Posterior vena cava (tissue), 2 donors: ENCODE measurements around the gene SH3BP4. TPM values are rescaled to one million over a fixed set of nuclear protein-coding genes. Genes with fewer than 3 reads are reported as not detected.

Experiments used
- DNase-seq: peaks from one replicate; pipeline ENCODE4 v3.0.0-alpha.2; 2020; ENCODE audit warnings: low spot score
- intact Hi-C, 2 donors: fragments of 100-400 bp; cut with DNase I; formaldehyde crosslinking; loops; one replicate each; pipeline versions ENCODE4 v1.14.1 to v1.14.2; 2022 to 2023
- total RNA-seq, 2 donors: library from RNA; stranded (reverse); fragmentation: NEBNext Ultra II Directional; extraction: Animal tissue kit (Norgen Biotek cat#: 25700); gene quantifications; one replicate each; pipeline ENCODE4 v1.2.1, GENCODE V29; 2021
- donor health status: DM: yes; HTN: yes; CAD: no.
- donor health status: DM: yes; HTN: yes; CAD: no.

The SH3BP4 gene
- total RNA-seq, 2 donors from 2014 or later = 17.5 to 19.2 TPM

DNA sequence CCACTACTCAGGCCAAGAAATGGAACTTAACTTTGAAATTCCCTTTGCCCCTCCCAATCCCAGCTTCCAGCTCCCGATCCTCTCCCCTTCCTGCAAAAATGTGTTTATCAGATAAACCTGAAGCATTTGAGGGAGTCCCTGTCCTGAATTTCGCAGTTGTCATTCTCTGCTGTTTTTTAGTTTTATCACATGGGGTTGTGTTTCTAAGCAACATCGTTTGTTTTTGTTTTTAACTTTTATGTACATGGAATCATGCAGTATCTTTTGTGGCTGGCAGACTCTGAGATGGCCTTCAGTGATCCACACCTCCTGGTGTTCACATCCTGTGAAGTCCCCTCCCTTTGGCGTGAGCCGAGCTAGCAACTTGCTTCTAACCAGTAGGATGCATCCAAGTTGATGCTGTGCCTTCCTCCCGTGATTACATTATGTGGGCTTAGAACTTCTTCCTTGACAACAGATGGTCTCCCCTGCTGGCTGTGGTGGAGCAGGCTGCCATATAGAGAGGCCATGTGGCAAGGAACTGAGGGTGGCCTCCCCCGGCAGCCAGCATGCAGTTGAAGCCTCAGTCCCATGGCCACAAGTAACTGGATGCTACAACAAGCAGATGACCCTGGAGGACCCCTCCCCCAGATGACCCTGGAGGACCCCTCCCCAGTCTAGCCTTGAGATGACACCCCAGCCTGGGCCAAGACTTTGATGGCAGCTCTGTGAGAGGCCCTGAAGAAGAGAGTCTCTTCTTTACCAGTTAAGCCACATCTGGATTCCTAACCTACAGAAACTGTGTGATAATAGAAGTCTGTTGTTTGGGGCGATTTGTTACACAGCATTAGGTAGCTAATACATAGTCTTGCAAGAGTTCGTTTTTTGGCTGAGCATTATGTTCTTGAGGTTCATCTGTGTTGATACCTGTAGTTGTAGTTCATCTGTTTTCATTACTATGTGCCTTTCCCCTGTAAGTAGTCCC, 27.7 kb downstream of the SH3BP4 start:
- intact Hi-C loops = no loop called here
- no peak for DNase-seq

DNA sequence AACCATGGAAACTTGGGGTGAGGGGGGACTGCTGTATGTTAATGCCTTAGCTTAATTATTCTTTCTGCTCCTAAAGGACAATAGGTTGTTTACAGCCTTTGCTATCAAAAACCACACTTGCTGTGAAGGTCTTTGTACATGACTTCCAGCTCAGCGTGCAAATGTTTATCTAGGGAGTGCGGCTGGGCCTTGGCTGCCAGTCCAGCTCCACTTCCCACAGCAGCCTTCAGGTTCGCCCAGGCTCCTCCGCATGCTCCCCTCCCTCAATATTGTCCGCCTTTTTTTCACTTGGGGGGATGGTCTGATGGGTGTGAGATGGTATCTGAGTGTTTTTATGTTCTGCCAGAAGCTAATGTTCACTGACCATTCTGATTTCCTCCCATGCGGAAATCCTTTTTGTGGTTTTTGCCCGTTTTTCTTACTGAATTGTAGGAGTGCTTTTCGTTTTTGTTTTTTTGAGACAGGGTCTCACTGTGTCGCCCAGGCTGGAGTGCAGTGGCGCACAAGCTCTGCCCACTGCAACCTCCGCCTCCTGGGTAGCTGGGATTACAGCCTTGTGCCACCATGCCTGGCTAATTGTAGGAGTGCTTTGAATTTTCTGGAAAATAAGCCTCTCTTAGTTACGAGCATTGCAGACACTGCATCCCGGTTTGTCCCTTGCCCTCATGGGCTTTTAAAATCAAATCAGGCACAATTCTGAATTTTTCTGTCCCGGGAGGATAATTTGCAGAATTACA, 28.8 kb downstream of the SH3BP4 start:
- no peak for DNase-seq
- intact Hi-C loops = no loop called here

DNA sequence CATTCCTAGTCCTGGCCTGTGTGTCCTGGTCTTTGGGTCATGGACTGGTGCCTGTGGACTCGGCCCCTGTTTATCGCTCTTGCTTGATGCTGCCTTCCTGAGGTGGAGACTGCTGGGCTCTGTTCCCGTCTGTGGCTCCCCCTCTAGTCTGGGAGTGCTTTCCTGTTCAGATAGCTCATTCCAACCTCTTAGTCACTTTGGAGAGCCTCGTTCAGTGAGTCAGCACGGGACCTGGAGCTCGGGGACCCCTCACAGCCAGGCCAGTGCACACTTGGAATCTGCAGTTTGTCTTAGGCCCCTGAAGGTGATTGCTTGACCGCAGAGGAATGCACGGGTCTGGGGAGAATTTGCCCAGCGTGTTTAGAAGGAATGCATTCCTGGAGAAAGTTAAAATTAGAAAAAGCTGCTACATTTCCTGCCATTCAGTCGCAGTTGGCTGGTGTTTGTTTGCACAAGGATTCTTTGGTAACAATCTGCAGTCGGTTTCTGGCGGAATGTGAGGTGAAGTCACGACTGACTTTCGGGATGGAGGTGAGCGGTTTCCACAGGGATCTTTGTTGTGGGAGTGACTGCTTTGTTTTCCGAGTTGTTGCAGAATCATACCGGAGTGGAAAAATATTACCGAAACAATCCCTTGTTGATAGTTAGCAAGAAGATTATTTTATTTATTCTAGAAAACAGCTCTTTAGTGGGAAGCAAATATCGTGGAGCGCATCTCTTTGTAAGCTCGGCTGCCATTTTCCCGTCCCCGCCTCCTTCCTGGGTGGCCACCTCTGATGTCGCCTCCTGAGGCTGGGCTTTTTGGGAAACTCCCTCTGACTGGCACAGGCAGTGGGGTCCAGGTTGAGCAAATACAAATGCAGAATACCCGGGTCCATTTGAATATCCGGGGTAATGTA, 29.6 kb downstream of the SH3BP4 start:
- intact Hi-C loops = no loop called here
- peak; percentile 91 for DNase-seq

DNA sequence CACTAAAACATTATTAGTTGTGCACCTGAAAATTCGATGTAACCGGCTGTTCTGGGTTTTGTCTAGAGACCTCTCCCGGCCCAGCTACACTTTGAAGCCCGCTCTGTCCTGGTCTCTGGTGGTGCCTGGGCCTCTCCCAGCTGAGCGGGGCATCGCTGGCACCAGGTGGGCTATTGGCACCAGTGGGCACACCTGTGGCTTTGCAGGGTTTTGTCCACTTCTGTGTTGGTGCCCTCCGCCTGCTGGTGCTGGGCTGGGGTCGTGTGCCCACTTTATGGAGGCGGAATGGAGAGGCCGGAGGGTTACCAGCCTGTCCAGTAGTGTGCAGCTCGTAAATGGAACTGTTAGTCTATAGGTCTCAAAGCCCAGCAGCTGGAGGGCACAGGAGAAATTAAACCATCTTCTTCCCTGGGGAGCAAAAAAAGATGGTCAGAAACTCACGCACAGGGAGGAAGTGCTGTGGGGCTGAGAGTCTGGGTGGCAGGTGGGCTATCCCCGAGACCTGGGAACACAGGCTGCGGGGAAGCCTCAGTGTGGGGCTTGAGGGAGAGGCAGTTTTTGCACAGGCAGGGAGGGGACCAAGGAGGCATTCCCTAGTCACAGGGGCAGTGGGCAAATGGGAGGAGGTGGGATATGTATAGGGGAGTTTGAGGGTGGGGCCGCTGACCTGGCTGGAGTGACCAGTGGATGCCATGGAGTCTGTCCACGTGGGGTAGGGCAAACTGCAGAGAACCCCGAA, 30.4 kb downstream of the SH3BP4 start:
- intact Hi-C loops = no loop called here
- DNase-seq = no peak

DNA sequence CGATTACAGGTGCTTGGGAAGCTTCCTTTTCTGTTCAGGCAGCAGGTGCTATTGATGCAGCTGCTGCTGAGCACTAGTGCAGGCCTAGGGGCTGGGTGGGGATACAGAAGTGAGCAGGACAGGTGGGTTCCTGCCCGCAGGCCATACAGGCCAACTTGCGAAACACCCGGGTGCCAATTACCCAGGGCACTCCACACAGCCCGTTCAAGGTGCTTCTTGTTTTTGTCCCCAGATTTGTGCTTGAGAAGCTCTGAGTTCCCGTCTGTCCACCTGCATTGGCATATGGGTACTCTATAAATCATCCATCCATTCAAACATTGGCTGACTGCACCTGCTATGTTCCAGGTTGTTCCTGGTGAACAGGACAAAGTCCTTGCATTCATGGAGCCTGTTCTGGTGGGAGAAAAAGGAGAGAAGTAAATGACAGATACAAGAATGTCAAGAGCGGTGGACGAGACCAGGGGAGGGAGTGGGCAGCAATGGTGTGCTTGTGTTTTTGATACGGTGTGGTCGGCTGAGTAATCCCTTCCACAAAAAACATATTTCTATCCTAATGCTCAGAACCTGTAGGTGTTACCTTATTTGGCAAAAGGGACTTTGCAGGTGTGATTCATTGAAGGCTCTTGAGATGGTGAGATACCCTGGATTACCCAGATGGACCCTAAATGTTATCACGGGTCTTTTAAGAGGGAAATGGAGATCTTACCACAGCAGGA, 31.4 kb downstream of the SH3BP4 start:
- intact Hi-C loops = no loop called here
- DNase-seq = no peak

DNA sequence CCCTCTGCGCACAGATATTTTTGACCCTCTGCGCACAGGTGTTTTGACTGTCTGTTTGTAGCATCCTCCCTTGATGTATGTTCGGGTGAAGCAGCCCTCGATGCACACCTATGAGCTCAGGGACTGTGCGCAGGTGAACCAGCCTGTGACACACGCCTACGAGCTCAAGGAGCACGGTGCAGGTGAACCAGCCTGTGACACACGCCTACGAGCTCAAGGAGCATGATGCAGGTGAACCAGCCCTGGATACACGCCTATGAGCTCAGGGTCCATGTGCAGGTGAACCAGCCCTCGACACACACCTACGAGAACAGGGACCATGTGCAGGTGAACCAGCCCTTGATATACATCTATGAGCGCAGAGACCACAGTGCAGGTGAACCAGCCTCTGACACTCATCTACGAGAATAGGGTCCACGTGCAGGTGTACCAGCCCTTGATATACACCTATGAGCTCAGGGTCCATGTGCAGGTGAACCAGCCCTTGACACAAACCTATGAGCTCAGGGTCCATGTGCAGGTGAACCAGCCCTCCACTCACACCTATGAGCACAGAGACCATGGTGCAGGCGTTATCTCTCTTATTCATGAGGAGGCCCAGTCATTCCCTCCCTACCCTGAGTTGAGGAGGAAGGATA, 33.9 kb downstream of the SH3BP4 start:
- DNase-seq = no peak
- intact Hi-C loops = no loop called here

DNA sequence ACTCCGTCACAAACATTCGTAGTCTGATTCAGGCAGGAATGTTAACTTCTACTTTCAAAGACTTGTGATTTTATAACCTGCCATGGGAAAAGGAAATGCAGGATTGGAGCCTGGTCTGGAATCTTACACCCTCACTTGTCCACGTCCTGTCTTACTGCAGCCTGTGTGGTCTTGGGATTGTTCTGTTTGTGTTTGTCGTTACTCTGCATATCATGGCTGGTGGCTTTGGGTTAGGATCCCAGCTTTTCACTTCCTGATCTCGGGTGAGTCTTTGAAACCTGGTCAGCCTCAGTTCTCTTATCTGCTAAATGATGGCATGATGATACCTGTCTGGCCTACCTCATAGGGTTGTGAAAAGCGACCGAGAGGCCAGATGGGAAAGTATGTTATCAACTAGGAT, 34.6 kb downstream of the SH3BP4 start:
- intact Hi-C loops = no loop called here
- DNase-seq = no peak

DNA sequence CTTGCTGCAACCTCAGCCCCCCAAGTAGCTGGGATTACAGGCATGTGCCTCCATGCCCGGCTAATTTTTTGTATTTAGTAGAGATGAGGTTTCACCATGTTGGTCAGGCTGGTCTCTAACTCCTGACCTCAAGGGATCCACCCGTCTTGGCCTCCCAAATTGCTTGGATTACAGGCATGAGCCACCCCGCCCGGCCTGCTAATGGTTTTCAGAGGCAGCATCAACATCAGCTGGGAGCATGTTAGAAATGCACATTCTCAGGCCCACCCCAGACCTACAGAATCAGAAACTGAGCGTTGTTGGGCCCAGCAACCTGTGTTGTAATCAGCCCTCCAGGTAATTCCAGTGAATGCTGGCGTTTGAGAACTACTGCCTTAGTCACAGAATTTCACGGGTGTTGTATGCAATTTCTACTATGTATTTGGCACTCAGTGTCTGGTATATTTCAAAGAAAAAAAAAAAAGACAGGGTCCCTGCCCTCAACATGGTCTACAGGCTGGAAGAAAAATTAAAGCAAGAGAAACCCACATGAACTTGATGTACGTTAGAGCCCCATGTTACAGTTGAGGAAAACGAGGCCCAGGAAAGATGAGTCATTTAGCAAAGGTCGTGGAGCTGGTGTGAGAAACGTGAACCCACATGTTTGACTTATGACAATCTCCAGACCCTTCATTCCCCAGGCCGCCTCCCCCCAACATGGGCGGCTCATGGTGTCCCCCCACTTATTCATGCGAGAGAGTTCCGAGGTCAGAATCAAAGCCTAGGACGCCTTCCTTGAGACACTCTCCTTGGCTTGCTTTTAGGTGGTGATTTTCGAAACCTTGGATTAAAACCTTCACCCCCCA, 35.3 kb downstream of the SH3BP4 start:
- no peak for DNase-seq

DNA sequence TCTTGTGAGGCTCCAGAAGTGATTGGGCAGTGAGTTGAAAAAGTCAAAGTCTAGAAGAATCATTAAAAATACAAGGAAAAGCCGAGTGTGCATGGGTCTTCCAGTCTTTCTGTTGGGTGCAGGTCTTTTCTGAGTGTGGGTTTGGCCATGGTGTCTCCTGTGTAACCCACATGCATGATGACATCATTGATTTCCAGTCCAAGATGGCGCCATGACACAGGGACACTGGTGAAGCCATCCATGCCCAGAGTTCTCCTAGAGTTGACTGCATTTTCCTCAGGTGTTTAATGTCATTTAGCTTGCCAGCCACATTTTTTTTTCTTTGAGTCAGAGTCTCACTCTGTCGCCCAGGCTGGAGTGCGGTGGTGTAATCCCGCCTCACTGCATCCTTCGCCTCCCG, 35.9 kb downstream of the SH3BP4 start:
- DNase-seq = no peak
- intact Hi-C loops = no loop called here

More for the DNA sequence above, 35.3 kb downstream of the SH3BP4 start:
- intact Hi-C loops = no loop called here

DNA sequence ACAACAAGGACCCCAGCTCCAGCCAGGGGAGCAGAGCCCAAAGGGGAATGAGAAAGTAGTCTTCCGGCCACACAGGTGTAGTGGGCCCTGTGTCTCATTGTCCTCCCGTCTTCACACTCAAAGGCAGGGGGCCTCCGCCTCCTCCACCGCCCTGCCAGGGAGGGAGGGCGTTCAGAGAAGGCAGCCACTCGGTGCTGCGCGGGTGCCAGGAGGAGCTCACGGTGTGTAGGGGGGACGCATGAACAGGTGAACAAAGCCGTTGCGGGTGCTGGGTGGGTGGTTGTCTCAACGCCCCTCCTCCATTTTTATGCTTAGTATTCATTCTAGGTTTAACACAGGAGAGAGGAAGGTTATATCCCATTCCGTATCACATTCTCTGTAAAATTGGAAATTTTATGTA, 36.7 kb downstream of the SH3BP4 start:
- no peak for DNase-seq
- intact Hi-C loops = no loop called here

DNA sequence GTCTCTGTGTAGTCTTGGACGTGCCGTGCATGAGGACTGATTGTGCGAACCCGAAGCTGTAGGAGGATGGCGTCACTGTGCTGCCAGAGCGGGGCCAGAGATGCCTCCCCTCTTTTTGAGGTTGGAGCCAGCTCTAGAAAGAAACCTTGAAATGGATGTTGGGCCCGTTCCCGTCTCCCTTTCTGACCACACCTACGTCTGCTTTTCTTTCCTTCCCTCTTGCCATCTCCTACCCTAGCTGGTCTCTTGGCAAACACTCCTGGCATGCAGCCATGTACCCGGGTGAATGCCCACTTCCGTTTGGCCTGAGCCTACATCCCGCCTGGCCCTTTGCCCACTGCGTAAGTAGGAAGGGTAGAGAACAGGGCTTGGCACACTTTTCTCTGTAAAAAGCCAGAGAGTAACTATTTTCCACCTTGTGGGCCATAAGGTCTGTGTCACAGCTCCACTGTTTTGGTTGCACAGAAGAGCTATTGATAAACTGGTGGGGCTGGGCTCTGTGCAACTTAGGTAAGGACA, 37.4 kb downstream of the SH3BP4 start:
- intact Hi-C loops = no loop called here
- peak; percentile 95 for DNase-seq

DNA sequence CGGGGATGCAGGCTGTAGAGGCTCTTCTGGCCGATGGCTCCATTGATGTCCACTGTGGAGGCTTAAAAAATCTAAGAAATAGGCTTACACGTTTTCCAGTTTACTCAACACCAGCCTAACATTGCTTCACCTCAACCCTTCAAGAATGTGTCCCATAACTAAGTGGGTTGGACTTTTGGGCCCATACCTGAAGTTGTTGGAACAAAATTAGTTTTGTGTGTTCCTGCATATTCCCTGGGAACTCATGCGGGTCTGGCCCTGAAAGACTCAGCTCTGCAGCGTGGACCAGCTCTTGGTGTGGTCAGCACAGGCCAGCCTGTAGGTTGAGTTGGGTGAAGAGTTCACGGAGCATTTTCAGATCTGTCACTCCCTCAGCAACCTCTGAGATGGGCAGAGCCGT, 38.5 kb downstream of the SH3BP4 start:
- intact Hi-C loops = no loop called here

DNA sequence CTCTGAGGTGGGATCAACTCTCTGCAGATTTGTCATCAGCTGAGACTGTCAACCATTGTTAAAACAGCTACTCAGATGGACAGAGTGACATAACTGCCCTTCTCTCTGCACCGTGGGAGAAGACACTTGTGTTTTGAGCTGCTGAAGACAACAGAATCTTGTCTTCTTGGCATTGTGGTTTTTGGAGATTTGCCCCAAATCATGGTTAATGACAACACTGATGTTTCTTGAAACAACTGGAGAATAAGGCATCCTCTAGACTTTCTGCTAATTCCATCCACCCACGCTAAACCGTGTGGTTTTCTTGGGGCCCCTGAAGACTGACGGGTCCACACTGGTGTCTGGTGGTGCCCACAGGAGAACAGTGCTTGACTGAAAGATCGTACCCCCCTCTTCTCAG, 39.5 kb downstream of the SH3BP4 start:
- no peak for DNase-seq
- intact Hi-C loops = loop anchor here in 1 of 2 donors (1.0 kb wide), 1 partner anchor 22 kb away; no protein-coding TSS in a partner anchor

More for the DNA sequence above, 38.5 kb downstream of the SH3BP4 start:
- no peak for DNase-seq

DNA sequence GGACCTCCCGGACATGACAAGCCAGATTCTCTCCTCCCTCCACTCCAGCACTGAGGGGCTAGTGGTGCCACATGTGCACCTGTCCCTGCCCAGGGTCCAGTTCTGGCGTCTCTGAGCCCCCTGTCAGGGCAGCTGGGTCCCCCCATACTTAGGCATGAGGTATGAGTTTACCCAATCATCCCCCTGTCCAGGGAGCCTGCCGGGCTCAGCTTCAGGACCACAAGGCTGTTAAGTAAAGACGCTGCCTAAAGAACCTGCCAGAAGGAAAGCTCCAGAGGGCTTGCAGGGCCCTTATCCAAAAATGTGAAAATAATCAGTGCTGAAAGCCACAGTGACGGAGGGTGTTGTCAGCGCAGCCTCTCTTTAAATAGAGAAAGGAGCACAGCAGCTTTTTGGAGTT, 40.0 kb downstream of the SH3BP4 start:
- intact Hi-C loops = loop anchor here in 1 of 2 donors (1.0 kb wide), 1 partner anchor 22 kb away; no protein-coding TSS in a partner anchor
- no peak for DNase-seq

DNA sequence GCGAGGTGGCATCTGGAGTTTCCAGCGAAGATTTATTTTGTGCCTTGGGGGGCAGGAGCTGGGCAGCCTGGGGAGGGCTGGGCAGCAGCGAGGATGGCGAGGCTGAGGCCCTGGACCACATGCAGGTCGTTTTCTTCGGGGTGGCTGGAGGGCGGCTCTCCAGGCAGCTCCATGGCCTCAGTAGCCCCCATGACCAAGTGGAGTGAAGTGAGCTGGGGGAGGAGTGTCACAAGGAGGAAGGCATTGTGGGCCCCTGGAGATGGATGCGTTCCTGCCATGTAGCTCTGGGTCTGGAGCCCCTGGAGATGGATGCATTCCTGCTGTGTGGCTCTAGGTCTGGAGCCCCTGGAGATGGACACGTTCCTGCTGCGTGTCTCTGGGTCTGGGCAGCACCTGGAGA, 40.4 kb downstream of the SH3BP4 start:
- intact Hi-C loops = no loop called here

DNA sequence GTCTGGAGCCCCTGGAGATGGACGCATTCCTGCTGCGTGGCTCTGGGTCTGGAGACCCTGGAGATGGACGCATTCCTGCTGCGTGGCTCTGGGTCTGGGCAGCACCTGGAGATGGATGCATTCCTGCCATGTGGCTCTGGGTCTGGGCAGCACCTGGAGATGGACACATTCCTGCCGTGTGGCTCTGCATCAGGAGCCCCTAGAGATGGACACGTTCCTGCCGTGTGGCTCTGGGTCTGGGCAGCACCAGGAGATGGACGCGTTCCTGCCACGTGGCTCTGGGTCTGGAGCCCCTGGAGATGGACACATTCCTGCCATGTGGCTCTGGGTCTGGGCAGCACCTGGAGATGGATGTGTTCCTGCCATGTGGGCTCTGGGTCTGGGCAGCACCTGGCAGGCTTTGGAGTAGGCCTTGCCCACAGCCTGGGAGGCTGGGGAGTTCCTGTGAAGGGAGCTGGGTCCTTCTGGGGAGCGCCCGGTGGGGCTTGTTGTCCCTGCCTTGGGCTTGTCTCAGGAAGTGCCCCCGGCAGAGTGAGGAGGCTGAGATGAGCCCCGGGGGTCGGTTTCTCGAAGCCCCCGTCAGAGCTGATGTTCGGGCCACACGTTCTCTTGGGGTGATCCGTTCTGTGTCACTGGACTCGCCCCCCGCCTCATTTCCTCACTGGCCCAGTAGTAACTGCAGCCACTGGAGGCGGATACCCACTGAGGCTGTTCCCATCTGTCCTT, 41.0 kb downstream of the SH3BP4 start:
- intact Hi-C loops = no loop called here
- no peak for DNase-seq

More for the DNA sequence above, 40.4 kb downstream of the SH3BP4 start:
- DNase-seq = no peak
